Esophagus squamous epithelium (tissue), 4 donors: Measurements from ENCODE around the gene CENPA.

Source experiments
- CTCF ChIP-seq, 6 experiments: fragments of 450-650 bp in 4 of 6; fragments of 200-600 bp in 2 of 6; sonication (generic) in 2 of 6; IDR thresholded peaks; one replicate each; pipeline ENCODE4 v1.5.1; 2016 to 2019; ENCODE audit warnings: antibody characterized with exemption in 6 of 6, mild to moderate bottlenecking in 4 of 6, moderate library complexity in 4 of 6
- POLR2A ChIP-seq, 4 donors: fragments of 450-650 bp; IDR thresholded peaks; one replicate each; pipeline ENCODE4 v1.6.1; 2017; ENCODE audit warnings: antibody characterized with exemption in 4 of 4, mild to moderate bottlenecking in 4 of 4, moderate library complexity in 3 of 4

DNA sequence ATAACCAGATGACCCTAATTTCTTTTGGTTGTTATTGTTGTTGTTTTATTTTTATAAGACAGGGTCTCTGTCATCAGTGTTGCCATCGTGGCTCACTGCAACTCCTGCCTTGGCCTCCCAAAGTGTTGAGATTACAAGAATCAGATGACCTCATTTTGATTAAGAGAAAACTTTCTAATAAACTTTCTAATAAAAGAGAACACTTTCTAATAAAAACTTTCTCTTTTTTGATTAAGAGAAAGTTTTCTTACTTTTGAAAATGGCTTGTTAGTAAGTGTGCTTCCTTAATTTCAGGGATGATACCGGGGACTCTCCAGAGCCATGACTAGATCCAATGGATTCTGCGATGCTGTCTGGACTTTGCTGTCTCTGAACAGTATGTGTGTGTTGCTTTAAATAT lies 7.7 kb downstream of the CENPA start:
- TF ChIP-seq POLR2A (IDR thresholded peaks at IDR 0.05) (no peak), CTCF (IDR thresholded peaks at IDR 0.05) (no peak)
